ENCODE results near the gene QRICH1. TPM values are rescaled to one million over a fixed set of nuclear protein-coding genes. Genes with fewer than 3 reads are reported as not detected.
A peak's percentile ranks its signal among the peaks of the same experiment; 100 is the strongest.

The QRICH1 gene
- total RNA-seq, 1 experiment from 2014 or later: 123 TPM

GRCh38 chr3:49022688-49023171 lies 71.1 kb downstream of the QRICH1 start (continued):
- TF ChIP-seq ZNF138 (CRISPR knock-in tag; conservative IDR thresholded peaks at IDR 0.05) (no peak), TP53 (CRISPR knock-in tag; IDR thresholded peaks at IDR 0.05) (no peak), STAT6 (CRISPR knock-in tag; conservative IDR thresholded peaks at IDR 0.05; ENCODE audit: low read depth) (no peak), ZNF263 (CRISPR knock-in tag; IDR thresholded peaks at IDR 0.05; ENCODE audit: low read depth) (no peak)

- H3K4me3 Mint-ChIP-seq: peak within 1 kb of the TSS; percentile 92
- DNase-seq (ENCODE audit: low spot score): peak; percentile 97
- H3K36me3 Mint-ChIP-seq: peaks cover 47% of the 10 kb centered on the region
- no peaks in the 10 kb centered on the region for H3K9me3 Mint-ChIP-seq
- peak within 1 kb of the TSS; percentile 98 for H3K27ac Mint-ChIP-seq
- no peaks in the 10 kb centered on the region for H3K27me3 Mint-ChIP-seq (ENCODE audit: low read depth)
- POLR2A ChIA-PET: interaction anchor here (0.6 to 4.3 kb wide), 13 partner anchors 9 to 518 kb away, joined by 3 to 81 read pairs (median 5); partner anchors contain the start of genes CELSR3, IP6K2, P4HTM and QARS1
- peaks cover 29% of the 10 kb centered on the region for H3K4me1 Mint-ChIP-seq
- peak; percentile 71 for ATAC-seq
- CTCF ChIA-PET: interaction anchor here (0.6 to 8.2 kb wide), 28 partner anchors 9 to 586 kb away, joined by 3 to 124 read pairs (median 4); partner anchors contain the start of genes IP6K2, KLHDC8B, NCKIPSD and NICN1
- TF ChIP-seq HMGXB4 (CRISPR knock-in tag; IDR thresholded peaks at IDR 0.05) (peak; percentile 98), ZBTB43 (CRISPR knock-in tag; IDR thresholded peaks at IDR 0.05) (peak; percentile 44; the same call in 1 of the 2 replicates), GABPB1 (CRISPR knock-in tag; IDR thresholded peaks at IDR 0.05) (peak; percentile 11; the same call in 1 of the 2 replicates), ZNF317 (CRISPR knock-in tag; IDR thresholded peaks at IDR 0.05; ENCODE audit: borderline replicate concordance, low read depth) (peak; percentile 20; the same call in 1 of the 2 replicates), TCF7 (CRISPR knock-in tag; IDR thresholded peaks at IDR 0.05; ENCODE audit: low read depth) (peak; percentile 85; the same call in 1 of the 2 replicates), GRHL2 (CRISPR knock-in tag; IDR thresholded peaks at IDR 0.05; ENCODE audit: insufficient replicate concordance, severe bottlenecking) (no peak), ARID4B (CRISPR knock-in tag; IDR thresholded peaks at IDR 0.05; ENCODE audit: borderline replicate concordance) (peak; percentile 74), NFYB (CRISPR knock-in tag; conservative IDR thresholded peaks at IDR 0.05; ENCODE audit: low read depth) (0 out of 2 replicates have a peak, but pooled peaks have one; percentile 38), TP53 (CRISPR knock-in tag; IDR thresholded peaks at IDR 0.05) (no peak; the same call in 1 of the 2 replicates), PREB (CRISPR knock-in tag; IDR thresholded peaks at IDR 0.05; ENCODE audit: borderline replicate concordance) (no peak), IRF1 (CRISPR knock-in tag; IDR thresholded peaks at IDR 0.05) (peak; percentile 79; the same call in 1 of the 2 replicates), RELA (CRISPR knock-in tag; IDR thresholded peaks at IDR 0.05; ENCODE audit: borderline replicate concordance) (no peak), E2F1 (CRISPR knock-in tag; IDR thresholded peaks at IDR 0.05) (peak; percentile 12; the same call in 1 of the 2 replicates), ZNF416 (CRISPR knock-in tag; IDR thresholded peaks at IDR 0.05) (no peak)
Observed at GRCh38 chr3:49021813-49022687, 71.8 kb downstream of the QRICH1 start, which contains the start of gene NDUFAF3. Gene NDUFAF3, plus strand, starts transcription at chr3:49022121. Its CDS starts 24 bp downstream, at chr3:49022145.

All from WTC11 (cell line).